Pancreas (tissue), 10 donors: ENCODE data around the gene FAM184B. TPM values are rescaled to one million over a fixed set of nuclear protein-coding genes. Genes with fewer than 3 reads are reported as not detected.
A peak's percentile ranks its signal among the peaks of the same experiment; 100 is the strongest.

Experiments used
- ATAC-seq, 4 donors: fragments of 200-7000 bp; cut with Tn5 transposase; one replicate each; pipeline versions ENCODE4 v1.8.0 to v1.9.1; 2020; ENCODE audit warnings: mild to moderate bottlenecking in 4 of 4, moderate library complexity in 4 of 4
- DNase-seq, 6 donors: peaks; one replicate each; pipeline ENCODE4 v3.0.0-alpha.2; 2020
- FAIRE-seq: peaks from 2 replicates; lab custom pipeline; 2012; peaks lifted over from hg19 to GRCh38; lab: Jason Lieb, UNC
- H3K27ac ChIP-seq, 4 donors: fragments of 200-600 bp; sonication (generic); 1 replicate in 3 of 4; 2 replicates in 1 of 4; pipeline versions ENCODE4 v1.5.0 to v1.8.0; 2020
- H3K27me3 ChIP-seq, 4 donors: fragments of 200-600 bp; one replicate each; pipeline ENCODE4 v1.8.0; 2021
- H3K36me3 ChIP-seq, 3 donors: fragments of 200-600 bp; sonication (generic) in 1 of 3; one replicate each; pipeline versions ENCODE4 v1.5.0 to v1.8.0; 2020 to 2021
- H3K4me1 ChIP-seq, 3 donors: fragments of 200-600 bp; one replicate each; pipeline ENCODE4 v1.8.0; 2021
- H3K4me3 ChIP-seq, 4 donors: fragments of 200-600 bp; sonication (generic) in 2 of 4; one replicate each; pipeline versions ENCODE4 v1.5.0 to v1.8.0; 2020 to 2021
- H3K9me3 ChIP-seq, 4 donors: fragments of 200-600 bp; one replicate each; pipeline ENCODE4 v1.8.0; 2021
- CTCF ChIP-seq, 4 donors: fragments of 200-600 bp; sonication (generic) in 3 of 4; IDR thresholded peaks; one replicate each; pipeline versions ENCODE4 v1.5.0 to v1.8.0; 2021; ENCODE audit warnings: antibody characterized with exemption in 4 of 4
- WGBS, 2 donors: extraction: QIAGEN DNeasy Blood & Tissue Kit; methylation state at CpG; one replicate each; pipeline ENCODE4 v1.1.7; 2013; 5-methylcytosine and 5-hydroxymethylcytosine counted together
- intact Hi-C, 3 donors: fragments of 100-400 bp; cut with DNase I; formaldehyde crosslinking; loops; one replicate each; pipeline versions ENCODE4 v1.11.1 to v1.14.2; 2022
- polyA plus RNA-seq, 2 donors: library from polyadenylated mRNA; stranded (reverse); fragments of 200-250 nt; gene quantifications; one replicate each; pipeline ENCODE4 v1.2.3, GENCODE V29; 2013
- total RNA-seq, 6 donors: library from RNA; stranded (reverse); fragmentation: NEBNext Ultra II Directional in 4 of 6; extraction: Animal tissue kit (Norgen Biotek cat#: 25700) in 4 of 6; gene quantifications; one replicate each; pipeline versions ENCODE4 v1.2.1 to v1.2.4, GENCODE V29; 2021 to 2023
- donor health status: healthy with polysubstance abuse.
- donor health status: DM: no; HTN: no; CAD: no; lungs with moderate emphysema.
- donor health status: DM: no; HTN: no; CAD: no.
- donor health status: control.
- donor health status: control.
- donor health status: Bipolar disorder and iron deficiency.
- donor health status: DM: yes; HTN: yes; CAD: no.
- donor health status: DM: no; HTN: no; CAD: no.
- donor health status: DM: no; HTN: no; CAD: no.
- donor health status: DM: yes; HTN: yes; CAD: no.

The FAM184B gene
- total and polyA plus RNA-seq, 8 donors = 0.04 to 0.07 TPM; not detected in 6

DNA sequence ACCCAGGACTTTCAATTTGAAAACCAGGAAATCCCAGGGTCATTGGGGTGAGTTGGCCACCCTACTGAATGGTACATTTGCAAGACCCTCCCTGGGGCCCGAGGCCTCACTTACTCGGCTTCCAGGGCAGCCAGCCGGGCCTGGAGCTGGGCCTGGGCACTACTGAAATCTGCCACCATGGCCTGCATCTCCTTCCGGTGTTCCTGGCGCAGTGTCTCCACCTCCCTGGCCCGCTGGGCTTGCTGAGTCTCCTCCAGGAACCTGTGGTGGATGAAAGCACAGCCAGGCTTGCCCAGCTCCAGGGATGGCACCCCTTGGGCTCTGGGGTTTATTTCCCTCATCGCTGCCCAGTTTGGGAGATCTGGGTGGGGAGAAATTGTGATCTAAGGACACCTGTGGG lies 142.3 kb downstream of the FAM184B start:
- FAIRE-seq = no peak
- ATAC-seq = no peak

DNA sequence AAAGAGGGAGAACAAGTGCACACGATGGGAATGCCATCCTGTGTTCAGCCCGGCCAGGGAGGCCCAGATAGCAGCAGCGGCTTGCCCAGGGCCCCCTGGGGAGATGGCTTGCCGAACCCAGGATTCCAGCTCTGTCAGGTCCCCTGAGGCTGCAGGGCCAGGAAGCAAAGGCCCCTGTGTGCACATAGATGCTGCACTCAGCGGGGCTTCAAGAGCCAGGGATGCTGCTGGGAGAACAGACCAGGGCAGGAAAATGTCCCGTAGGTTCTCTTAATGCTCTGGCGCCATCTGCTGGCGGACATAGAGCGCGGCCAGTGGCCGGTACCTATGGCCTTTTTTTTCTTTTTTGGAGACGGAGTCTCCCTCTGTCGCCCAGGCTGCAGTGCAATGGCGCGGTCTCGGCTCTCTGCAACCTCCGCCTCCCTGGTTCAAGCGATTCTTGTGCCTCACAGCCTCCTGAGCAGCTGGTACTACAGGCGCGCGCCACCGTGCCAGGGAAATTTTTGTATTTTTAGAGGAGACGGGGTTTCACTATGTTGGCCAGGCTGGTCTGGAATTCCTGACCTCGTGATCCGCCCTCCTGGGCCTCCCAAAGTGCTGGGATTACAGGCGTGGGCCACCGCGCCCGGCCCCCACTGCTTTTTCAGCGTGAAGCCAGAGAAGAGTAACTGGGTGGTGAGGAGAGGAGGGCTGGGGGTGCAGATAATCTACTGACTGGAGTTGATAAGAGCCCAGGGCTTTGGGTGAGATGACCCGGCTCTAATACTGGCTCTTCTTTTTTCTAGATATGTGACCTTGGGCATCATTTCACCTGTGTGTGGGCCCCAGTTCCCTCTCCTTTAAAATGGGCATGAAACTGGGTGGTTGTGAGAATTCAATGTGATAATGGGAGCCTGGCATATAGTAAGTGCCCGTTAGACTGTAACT lies 144.5 kb downstream of the FAM184B start:
- WGBS, 2 donors = 51 to 57% methylated on average over 32 of the region's 32 CpGs
- DNase-seq = peak; percentile 40 to 91 (median 75)
- no peaks in the 10 kb centered on the region for H3K9me3 ChIP-seq
- H3K27ac ChIP-seq = no peak overlapping the region
- no peak overlapping the region for H3K4me3 ChIP-seq
- no peaks in the 10 kb centered on the region for H3K27me3 ChIP-seq
- FAIRE-seq = no peak
- peak; percentile 73 to 88 (median 82) for TF ChIP-seq CTCF (IDR thresholded peaks at IDR 0.05)
- H3K36me3 ChIP-seq = peaks cover 0 to 12% (median 3%) of the 10 kb centered on the region in 3 donors
- peak; percentile 76 to 95 (median 91) for ATAC-seq
- intact Hi-C loops = loop anchor here in 1 of 3 donors (5.0 kb wide), 1 partner anchor 90 kb away; no protein-coding TSS in a partner anchor
- no peaks in the 10 kb centered on the region for H3K4me1 ChIP-seq

More for the DNA sequence above, 142.3 kb downstream of the FAM184B start:
- Histone ChIP-seq H3K4me1 (no peaks in the 10 kb centered on the region), H3K9me3 (no peaks in the 10 kb centered on the region), H3K36me3 (no peaks in the 10 kb centered on the region), H3K27me3 (no peaks in the 10 kb centered on the region), H3K27ac (no peak overlapping the region), H3K4me3 (no peak overlapping the region)
- TF ChIP-seq CTCF (IDR thresholded peaks at IDR 0.05) = no peak
- 74 to 83% methylated on average over 7 of the region's 7 CpGs for WGBS, 2 donors
- intact Hi-C loops = loop anchor here in 1 of 3 donors (5.0 kb wide), 1 partner anchor 92 kb away; no protein-coding TSS in a partner anchor
- no peak for DNase-seq

- no peaks in the 10 kb centered on the region for H3K27me3 ChIP-seq
- no peak overlapping the region for H3K27ac ChIP-seq
- TF ChIP-seq CTCF (IDR thresholded peaks at IDR 0.05) = no peak
- intact Hi-C loops = loop anchor here in 1 of 3 donors (5.0 kb wide), 1 partner anchor 89 kb away; no protein-coding TSS in a partner anchor
- H3K4me3 ChIP-seq = no peak overlapping the region
- 86 to 93% methylated on average over 17 of the region's 17 CpGs for WGBS, 2 donors
- no peaks in the 10 kb centered on the region for H3K4me1 ChIP-seq
- H3K36me3 ChIP-seq = peaks cover 0 to 17% (median 3%) of the 10 kb centered on the region in 3 donors
- FAIRE-seq (no peak), ATAC-seq (peak; percentile 27 to 39 (median 34)), DNase-seq (no peak)
- H3K9me3 ChIP-seq = no peaks in the 10 kb centered on the region
These were observed 145.1 kb downstream of the FAM184B start for GRCh38 chr4:17636341-17636695.

GRCh38 chr4:17635056-17635455 lies 146.4 kb downstream of the FAM184B start:
- no peak for TF ChIP-seq CTCF (IDR thresholded peaks at IDR 0.05)
- no peak for FAIRE-seq
- no peak for DNase-seq
- Histone ChIP-seq H3K4me1 (no peaks in the 10 kb centered on the region), H3K27me3 (no peaks in the 10 kb centered on the region), H3K4me3 (no peak overlapping the region), H3K27ac (no peak overlapping the region), H3K9me3 (no peaks in the 10 kb centered on the region), H3K36me3 (peaks cover 0 to 23% (median 3%) of the 10 kb centered on the region in 3 donors)
- no peak for ATAC-seq
- 97 to 100% methylated on average over 4 of the region's 4 CpGs for WGBS, 2 donors
- intact Hi-C loops = loop anchor here in 1 of 3 donors (5.0 kb wide), 1 partner anchor 88 kb away; no protein-coding TSS in a partner anchor
